H1 (cell line): ENCODE results near the gene LDLRAP1. TPM values are rescaled to one million over a fixed set of nuclear protein-coding genes. Genes with fewer than 3 reads are reported as not detected.

ENCODE experiments used
- CHD7 ChIP-seq: fragments of 300-600 bp; sonication (generic); IDR thresholded peaks from 2 replicates; pipeline ENCODE4 v1.7.1; 2012; ENCODE audit warnings: low read length, moderate library complexity, mild to moderate bottlenecking, inconsistent platforms; ENCODE audit not compliant: insufficient replicate concordance
- KDM5A ChIP-seq: fragments of 200-600 bp; IDR thresholded peaks from 2 replicates; pipeline ENCODE4 v1.7.1; 2012; ENCODE audit warnings: mild to moderate bottlenecking, low read length, inconsistent platforms, mixed read lengths
- RFX5 ChIP-seq: IDR thresholded peaks from 2 replicates; pipeline ENCODE4 v1.6.1; 2011; ENCODE audit warnings: low read depth, low read length, improper control_type of control experiment, borderline replicate concordance
- SIX5 ChIP-seq: IDR thresholded peaks from 2 replicates; pipeline ENCODE4 v1.6.1; 2011; ENCODE audit warnings: mild to moderate bottlenecking, low read depth, low read length
- polyA plus RNA-seq, 7 experiments: library from polyadenylated mRNA; depleted of rRNA in 3 of 7; stranded (reverse) in 5 of 7; unstranded in 2 of 7; fragments of >200 nt in 5 of 7; fragments of 200-250 nt in 2 of 7; gene quantifications; 1 replicate in 5 of 7; 2 replicates in 1 of 7; 4 replicates in 1 of 7; pipeline versions ENCODE4 v1.2.1 to v1.2.3, GENCODE V29; 2011 to 2013; ENCODE audit warnings: missing spikeins in 2 of 7, mixed read lengths in 2 of 7
- total RNA-seq: library from RNA; stranded (reverse); fragmentation: NEBNext Ultra II Directional; extraction: Animal tissue kit (Norgen Biotek cat#: 25700); gene quantifications from 2 replicates; pipeline ENCODE4 v1.2.1, GENCODE V29; 2021

Gene LDLRAP1
- total and polyA plus RNA-seq, 2 of the 8 experiments (the other 6 are each of a cell fraction or from before 2014, with no cell fraction given): 12.8 to 13.2 TPM

GRCh38 chr1:25613091-25613490 is 69.7 kb downstream of the LDLRAP1 start (continued):
- no peak for TF ChIP-seq CHD7
- no peak for TF ChIP-seq KDM5A
- no peak for TF ChIP-seq SIX5
- no peak for TF ChIP-seq RFX5
